Right cardiac atrium (tissue), 5 donors: ENCODE results near the gene CDC42BPB. TPM values are rescaled to one million over a fixed set of nuclear protein-coding genes. Genes with fewer than 3 reads are reported as not detected.

Source experiments
- ATAC-seq, 2 donors: fragments of 200-7000 bp; cut with Tn5 transposase; one replicate each; pipeline versions ENCODE4 v1.8.0 to v1.9.1; 2020; ENCODE audit warnings: moderate library complexity in 2 of 2, mild to moderate bottlenecking in 1 of 2
- DNase-seq, 3 donors: peaks; one replicate each; pipeline ENCODE4 v3.0.0-alpha.2; 2020
- H3K27ac ChIP-seq: one replicate; pipeline ENCODE4 v1.5.1; 2013; ENCODE audit warnings: mild to moderate bottlenecking, low read length, control low read depth, moderate library complexity
- H3K27me3 ChIP-seq: one replicate; pipeline ENCODE4 v1.6.1; 2013; ENCODE audit not compliant: control insufficient read depth, insufficient read depth
- H3K4me1 ChIP-seq: one replicate; pipeline ENCODE4 v1.6.1; 2013; ENCODE audit warnings: low read length; ENCODE audit not compliant: control insufficient read depth, insufficient read depth
- H3K4me3 ChIP-seq: one replicate; pipeline ENCODE4 v1.5.1; 2013; ENCODE audit warnings: low read length, control low read depth
- H3K9me3 ChIP-seq: one replicate; pipeline ENCODE4 v1.6.1; 2013; ENCODE audit warnings: low read length; ENCODE audit not compliant: control insufficient read depth
- WGBS: extraction: QIAGEN DNeasy Blood & Tissue Kit; methylation state at CpG from one replicate; pipeline ENCODE4 v1.1.7; 2013; 5-methylcytosine and 5-hydroxymethylcytosine counted together
- intact Hi-C, 4 donors: fragments of 100-400 bp; cut with DNase I; formaldehyde crosslinking; loops; one replicate each; pipeline versions ENCODE4 v1.11.0 to v1.14.0; 2022 to 2023
- polyA plus RNA-seq: library from polyadenylated mRNA; stranded (reverse); fragments of 200-250 nt; gene quantifications from one replicate; pipeline ENCODE4 v1.2.3, GENCODE V29; 2013
- total RNA-seq, 4 donors: library from RNA; stranded (reverse); fragmentation: NEBNext Ultra II Directional; extraction: Animal tissue kit (Norgen Biotek cat#: 25700); gene quantifications; one replicate each; pipeline ENCODE4 v1.2.1, GENCODE V29; 2021
- donor health status: healthy with polysubstance abuse.
- donor health status: DM: no; HTN: yes; CAD: no.
- donor health status: DM: no; HTN: no; CAD: no.
- donor health status: DM: no; HTN: yes; CAD: no; lungs with severe emphysema.
- donor health status: DM: yes; HTN: yes; CAD: no.

Gene CDC42BPB
- total and polyA plus RNA-seq, 5 donors, result 42.5 to 82.5 (median 69.7) TPM

GRCh38 chr14:103081951-103082350 lies 24.6 kb upstream of the CDC42BPB start:
- WGBS, result 97% methylated on average over 2 of the region's 2 CpGs
- intact Hi-C loops, result no loop called here
- no peaks in the 10 kb centered on the region for H3K27me3 ChIP-seq

GRCh38 chr14:103078860-103079587 lies 21.7 kb upstream of the CDC42BPB start:
- intact Hi-C loops, result loop anchor here in 1 of 4 donors (5.0 kb wide), 1 partner anchor 213 kb away; no protein-coding TSS in a partner anchor
- ATAC-seq (no peak), DNase-seq (peak in 2 of 3 donors; percentile 32 to 43)
- no peaks in the 10 kb centered on the region for H3K27me3 ChIP-seq
- WGBS, result 75% methylated on average over 11 of the region's 11 CpGs
- H3K4me3 ChIP-seq, result no peak overlapping the region
- peaks cover 4% of the 10 kb centered on the region for H3K4me1 ChIP-seq
- H3K27ac ChIP-seq, result no peak overlapping the region
- no peaks in the 10 kb centered on the region for H3K9me3 ChIP-seq

More at GRCh38 chr14:103081951-103082350, 24.6 kb upstream of the CDC42BPB start:
- Histone ChIP-seq H3K9me3 (no peaks in the 10 kb centered on the region), H3K4me3 (no peak overlapping the region), H3K27ac (no peak overlapping the region), H3K4me1 (no peaks in the 10 kb centered on the region)
- DNase-seq, result no peak
- ATAC-seq, result no peak

GRCh38 chr14:103078420-103078749 lies 21.0 kb upstream of the CDC42BPB start:
- Histone ChIP-seq H3K4me3 (no peak overlapping the region), H3K27me3 (no peaks in the 10 kb centered on the region), H3K9me3 (no peaks in the 10 kb centered on the region), H3K27ac (no peak overlapping the region), H3K4me1 (peaks cover 4% of the 10 kb centered on the region)
- 16% methylated on average over 9 of the region's 9 CpGs for WGBS
- DNase-seq, result peak; percentile 84 to 93 (median 89)
- intact Hi-C loops, result loop anchor here in 1 of 4 donors (5.0 kb wide), 1 partner anchor 214 kb away; no protein-coding TSS in a partner anchor
- no peak for ATAC-seq

- Histone ChIP-seq H3K27ac (peak overlapping the region; percentile 19), H3K9me3 (no peaks in the 10 kb centered on the region), H3K4me3 (peak overlapping the region; percentile 38), H3K27me3 (no peaks in the 10 kb centered on the region), H3K4me1 (peaks cover 4% of the 10 kb centered on the region)
- DNase-seq, result peak; percentile 93 to 95 (median 94)
- 19% methylated on average over 21 of the region's 21 CpGs for WGBS
- intact Hi-C loops, result loop anchor here in 1 of 4 donors (5.0 kb wide), 1 partner anchor 217 kb away; no protein-coding TSS in a partner anchor
- peak; percentile 71 to 83 for ATAC-seq
These were observed 17.5 kb upstream of the CDC42BPB start for GRCh38 chr14:103074729-103075367.

DNA sequence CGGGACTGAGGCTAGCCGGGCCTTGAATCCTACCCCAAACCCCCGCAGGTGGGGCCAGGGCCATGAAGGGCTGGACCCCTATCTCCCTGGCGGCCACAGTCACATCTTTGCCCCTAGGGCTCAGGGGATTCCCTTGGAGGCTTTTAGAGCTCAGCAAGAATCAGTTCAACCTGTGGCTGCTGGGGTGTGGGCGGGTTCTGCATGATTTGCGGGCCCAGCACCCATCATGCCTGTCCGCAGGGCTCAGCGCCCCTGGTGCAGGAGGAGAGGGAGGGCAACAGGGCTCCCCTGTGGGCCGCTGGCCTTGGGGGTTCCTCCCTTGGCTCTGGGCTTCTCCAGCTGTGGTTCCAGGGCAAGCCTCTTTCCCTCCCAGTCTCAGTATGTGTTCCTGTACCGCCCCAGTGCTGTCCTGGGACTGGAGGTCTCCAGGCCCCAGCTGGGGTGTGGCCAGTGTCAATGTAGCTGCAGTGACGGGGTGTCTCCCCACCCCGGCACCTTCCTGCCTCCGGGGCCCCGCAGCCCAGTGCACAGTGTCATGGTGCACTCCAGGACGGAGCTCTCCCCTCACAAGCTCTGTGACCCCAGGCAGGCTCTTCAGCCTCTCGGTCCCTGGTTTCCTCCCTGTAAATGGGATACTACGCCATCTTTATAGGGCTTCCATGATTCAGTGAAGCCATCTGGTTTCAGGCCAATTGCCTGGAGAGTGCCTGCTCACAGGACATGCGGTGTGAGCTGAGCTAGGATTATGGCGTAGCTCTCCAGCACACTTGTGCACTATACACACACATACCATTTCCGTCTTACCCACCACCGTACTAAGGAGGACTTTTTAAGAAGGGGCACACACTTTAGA lies 16.8 kb upstream of the CDC42BPB start:
- Histone ChIP-seq H3K27ac (peak overlapping the region; percentile 19), H3K4me1 (peaks cover 4% of the 10 kb centered on the region), H3K9me3 (no peaks in the 10 kb centered on the region), H3K4me3 (no peak overlapping the region), H3K27me3 (no peaks in the 10 kb centered on the region)
- ATAC-seq (peak; percentile 5 to 40), DNase-seq (peak in 2 of 3 donors; percentile 65 to 71)
- intact Hi-C loops, result no loop called here
- WGBS, result 62% methylated on average over 21 of the region's 21 CpGs

- peaks cover 4% of the 10 kb centered on the region for H3K4me1 ChIP-seq
- ATAC-seq, result no peak
- no peaks in the 10 kb centered on the region for H3K27me3 ChIP-seq
- H3K9me3 ChIP-seq, result no peaks in the 10 kb centered on the region
- intact Hi-C loops, result no loop called here
- no peak overlapping the region for H3K4me3 ChIP-seq
- DNase-seq, result peak in 2 of 3 donors; percentile 56 to 59
- 77% methylated on average over 14 of the region's 14 CpGs for WGBS
- H3K27ac ChIP-seq, result no peak overlapping the region
These were observed 16.1 kb upstream of the CDC42BPB start for GRCh38 chr14:103073367-103073875.

DNA sequence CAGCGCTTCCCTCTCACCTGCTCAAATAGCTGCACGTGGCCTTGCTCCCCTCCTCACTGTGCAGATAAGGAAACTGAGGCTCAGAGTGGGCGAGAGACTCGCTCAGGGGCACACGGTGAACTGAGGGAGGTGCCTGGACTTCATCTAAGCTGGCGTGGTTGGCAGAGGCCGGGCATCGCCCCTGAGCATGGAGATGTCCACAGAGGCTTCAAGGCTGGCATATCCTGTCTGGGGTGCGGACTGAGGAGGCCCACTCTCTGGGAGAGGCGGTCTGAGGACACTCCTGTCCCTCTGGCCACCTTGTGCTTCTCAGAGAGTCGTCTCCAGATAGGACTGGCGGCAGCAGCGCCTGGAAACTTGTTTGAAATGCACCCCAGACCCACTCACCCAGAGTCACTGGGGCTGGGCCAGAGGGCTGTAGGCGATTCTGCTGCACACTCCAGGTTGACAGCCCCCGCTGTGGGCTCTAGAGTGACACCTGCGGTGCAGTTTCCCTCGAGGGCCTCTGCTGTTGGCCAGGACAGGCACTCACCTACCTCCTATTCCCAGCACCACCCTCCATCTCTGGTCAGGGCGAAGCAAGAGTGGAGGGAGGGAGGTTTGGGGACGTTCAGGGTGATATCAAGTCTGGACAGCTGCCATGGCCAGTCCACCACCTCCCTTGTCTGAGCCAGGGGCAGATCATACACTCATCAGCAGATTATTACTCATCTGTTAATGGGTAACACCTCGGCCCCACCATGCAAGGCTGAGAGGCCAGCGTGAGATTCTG lies 15.4 kb upstream of the CDC42BPB start:
- DNase-seq, result peak in 2 of 3 donors; percentile 42 to 55
- WGBS, result 76% methylated on average over 21 of the region's 21 CpGs
- no peaks in the 10 kb centered on the region for H3K27me3 ChIP-seq
- intact Hi-C loops, result no loop called here
- no peak for ATAC-seq
- peaks cover 4% of the 10 kb centered on the region for H3K4me1 ChIP-seq
- no peak overlapping the region for H3K27ac ChIP-seq
- no peak overlapping the region for H3K4me3 ChIP-seq
- H3K9me3 ChIP-seq, result no peaks in the 10 kb centered on the region

DNA sequence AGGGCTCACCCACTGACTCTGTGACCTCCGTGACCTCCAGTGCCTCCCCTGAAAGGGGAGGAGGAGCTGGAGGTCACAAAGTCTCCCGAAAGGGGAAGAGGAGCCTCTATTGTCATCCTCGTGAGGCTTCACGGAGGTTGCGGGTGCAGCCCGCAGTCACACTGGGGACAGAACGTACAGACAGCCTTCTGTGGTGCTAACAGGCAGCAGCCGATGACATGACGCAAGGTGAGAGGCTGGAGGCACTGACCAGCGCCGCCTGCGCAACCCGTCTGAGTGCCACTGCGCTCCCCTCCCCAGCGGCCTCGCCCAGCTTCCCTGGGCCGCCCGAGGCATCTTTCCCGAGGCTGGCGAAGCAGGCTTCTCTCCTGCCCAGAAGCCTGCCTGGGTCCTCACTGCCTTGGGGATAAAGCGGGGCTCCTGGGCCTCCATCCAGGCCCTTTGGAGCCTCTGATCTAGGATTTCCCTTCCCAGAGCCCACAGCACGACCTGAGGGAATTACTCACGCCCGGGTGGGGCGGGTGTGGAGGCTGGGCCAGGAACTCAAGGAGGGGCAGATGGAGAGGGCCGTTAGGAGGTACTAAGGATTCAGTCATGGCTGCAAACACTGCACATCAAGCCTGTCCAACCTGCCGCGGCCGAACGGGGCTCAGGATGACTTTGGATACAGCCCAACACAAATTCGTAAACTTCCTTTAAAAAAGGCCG lies 14.3 kb upstream of the CDC42BPB start:
- Histone ChIP-seq H3K9me3 (no peaks in the 10 kb centered on the region), H3K4me3 (no peak overlapping the region), H3K27me3 (no peaks in the 10 kb centered on the region), H3K27ac (no peak overlapping the region), H3K4me1 (peaks cover 4% of the 10 kb centered on the region)
- WGBS, result 78% methylated on average over 32 of the region's 32 CpGs
- DNase-seq, result peak; percentile 54 to 65 (median 61)
- intact Hi-C loops, result no loop called here
- ATAC-seq, result peak in 1 of 2 donors; percentile 8

DNA sequence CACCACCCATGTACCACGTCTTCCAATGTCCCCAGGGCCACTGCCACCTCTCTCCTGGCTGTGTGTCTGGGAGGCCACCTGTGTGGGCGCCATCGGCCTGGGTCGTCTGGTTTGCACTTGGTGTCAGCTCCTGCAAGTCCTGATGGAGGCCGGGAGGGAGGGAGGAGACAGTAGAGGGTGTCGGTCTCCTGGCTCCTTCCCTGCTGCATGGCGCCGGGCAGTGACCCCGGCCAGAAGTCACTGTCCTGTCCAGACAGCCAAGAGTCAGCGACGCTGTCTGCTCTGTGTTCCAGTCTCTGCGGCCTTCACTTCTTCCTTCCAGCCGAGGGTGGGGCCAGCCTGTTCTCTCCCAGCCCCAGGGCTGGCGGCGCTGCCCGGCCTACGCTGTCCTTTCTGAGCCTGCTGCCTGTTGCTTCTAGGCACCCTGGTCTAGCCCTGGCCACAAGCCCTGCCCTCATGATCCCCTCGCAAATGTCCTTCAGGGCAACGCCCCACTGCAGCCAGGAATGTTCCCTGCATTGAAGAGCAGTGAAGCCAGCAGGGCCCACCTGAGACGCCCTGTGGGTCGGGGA lies 13.7 kb upstream of the CDC42BPB start:
- Histone ChIP-seq H3K27ac (no peak overlapping the region), H3K4me1 (peaks cover 5% of the 10 kb centered on the region), H3K9me3 (no peaks in the 10 kb centered on the region), H3K27me3 (no peaks in the 10 kb centered on the region), H3K4me3 (no peak overlapping the region)
- WGBS, result 77% methylated on average over 21 of the region's 21 CpGs
- peak in 2 of 3 donors; percentile 53 to 57 for DNase-seq
- ATAC-seq, result no peak
- intact Hi-C loops, result no loop called here
